H1 (cell line): ENCODE data around the gene DISC1. TPM values are rescaled to one million over a fixed set of nuclear protein-coding genes. Genes with fewer than 3 reads are reported as not detected.

ENCODE experiments used
- CTCF ChIA-PET: fragments of 300-600 bp; sonication (Branson Sonifier 250); formaldehyde crosslinking; loops from one replicate; lab custom pipeline; 2021; ENCODE audit not compliant: partially characterized antibody; lab: Charles Lee
- POLR2A ChIA-PET: fragments of 300-600 bp; sonication (Branson Sonifier 250); formaldehyde crosslinking; loops from one replicate; lab custom pipeline; 2021; ENCODE audit warnings: inconsistent platforms; ENCODE audit not compliant: partially characterized antibody; lab: Charles Lee
- DNase-seq, 2 experiments: peaks; one replicate each; pipeline versions ENCODE4 v3.0.0 to v3.0.0-alpha.2; 2010 to 2022; ENCODE audit warnings: low spot score in 2 of 2, low read depth in 1 of 2, mixed read lengths in 1 of 2
- FAIRE-seq: peaks from 2 replicates; lab custom pipeline; 2011; peaks lifted over from hg19 to GRCh38; lab: Jason Lieb, UNC
- H2AFZ ChIP-seq: 2 replicates; pipeline ENCODE4 v1.8.1; 2012; ENCODE audit warnings: low read length, inconsistent platforms
- H2AK5ac ChIP-seq: 2 replicates; pipeline ENCODE4 v1.6.1; 2013; ENCODE audit warnings: low read depth, low read length
- H2BK120ac ChIP-seq: replicated peaks from 2 replicates; pipeline ENCODE3; 2013; ENCODE audit warnings: low read depth, low read length, inconsistent platforms
- H2BK12ac ChIP-seq: 2 replicates; pipeline ENCODE4 v1.6.1; 2013; ENCODE audit warnings: low read depth, low read length
- H2BK15ac ChIP-seq: 2 replicates; pipeline ENCODE4 v1.6.1; 2013; ENCODE audit warnings: low read length
- H2BK20ac ChIP-seq: 2 replicates; pipeline ENCODE4 v1.6.1; 2013; ENCODE audit warnings: low read length
- H2BK5ac ChIP-seq: 2 replicates; pipeline ENCODE4 v1.6.1; 2013; ENCODE audit warnings: low read depth, low read length
- H3K14ac ChIP-seq: 2 replicates; pipeline ENCODE4 v1.6.1; 2013; ENCODE audit warnings: inconsistent platforms; ENCODE audit not compliant: insufficient read length
- H3K18ac ChIP-seq: 2 replicates; pipeline ENCODE4 v1.6.1; 2013; ENCODE audit warnings: low read length; ENCODE audit errors: extremely low read depth
- H3K23ac ChIP-seq: 2 replicates; pipeline ENCODE4 v1.6.1; 2013; ENCODE audit warnings: inconsistent platforms; ENCODE audit not compliant: insufficient read length
- H3K23me2 ChIP-seq: 2 replicates; pipeline ENCODE4 v1.6.1; 2013; ENCODE audit warnings: low read depth, low read length
- H3K27ac ChIP-seq: 2 replicates; pipeline ENCODE4 v1.6.1; 2011; ENCODE audit warnings: low read depth, low read length, inconsistent platforms
- H3K27me3 ChIP-seq, 4 experiments: replicated peaks in 1 of 4; 1 replicate in 1 of 4; 2 replicates in 3 of 4; pipeline versions ENCODE4 v1.6.1 to v1.8.1; 2011 to 2013; ENCODE audit warnings: low read length in 3 of 4, mild to moderate bottlenecking in 3 of 4, inconsistent platforms in 2 of 4, mixed read lengths in 2 of 4, moderate library complexity in 1 of 4; ENCODE audit not compliant: control insufficient read depth in 3 of 4, insufficient read depth in 3 of 4; ENCODE audit errors: extremely low read depth in 1 of 4
- H3K36me3 ChIP-seq, 4 experiments: 2 replicates each; pipeline versions ENCODE4 v1.6.1 to v1.8.1; 2011 to 2013; ENCODE audit warnings: mild to moderate bottlenecking in 4 of 4, low read length in 3 of 4, moderate library complexity in 2 of 4, control low read depth in 1 of 4, inconsistent platforms in 1 of 4; ENCODE audit not compliant: insufficient read depth in 4 of 4, control insufficient read depth in 2 of 4
- H3K4ac ChIP-seq: replicated peaks from 2 replicates; pipeline ENCODE3; 2013; ENCODE audit warnings: low read length, low read depth, mixed read lengths, inconsistent platforms; ENCODE audit not compliant: insufficient read length
- H3K4me1 ChIP-seq, 4 experiments: replicated peaks in 1 of 4; 1 replicate in 1 of 4; 2 replicates in 3 of 4; pipeline versions ENCODE4 v1.6.1 to v1.8.1; 2011 to 2013; ENCODE audit warnings: low read length in 3 of 4, inconsistent platforms in 2 of 4, mixed read lengths in 1 of 4; ENCODE audit not compliant: insufficient read depth in 4 of 4, control insufficient read depth in 3 of 4
- H3K4me2 ChIP-seq, 2 experiments: 2 replicates each; pipeline versions ENCODE4 v1.6.1 to v1.8.1; 2011 to 2013; ENCODE audit warnings: low read depth in 2 of 2, low read length in 2 of 2, control low read depth in 1 of 2, inconsistent platforms in 1 of 2, mild to moderate bottlenecking in 1 of 2; ENCODE audit not compliant: insufficient read depth in 1 of 2
- H3K4me3 ChIP-seq, 4 experiments: fragments of 200-600, 300-600 bp in 1 of 4; sonication (generic), shearing (Covaris generic), sonication (Bioruptor Twin) in 1 of 4; 2 replicates each; pipeline versions ENCODE4 v1.5.1 to v1.8.1; 2011 to 2016; ENCODE audit warnings: low read length in 4 of 4, low read depth in 3 of 4, control low read depth in 2 of 4, inconsistent platforms in 2 of 4, mild to moderate bottlenecking in 2 of 4, mixed read lengths in 1 of 4, moderate library complexity in 1 of 4; ENCODE audit not compliant: insufficient read depth in 2 of 4; ENCODE audit errors: extremely low read depth in 1 of 4
- H3K56ac ChIP-seq: replicated peaks from 2 replicates; pipeline ENCODE3; 2013; ENCODE audit warnings: low read depth, mild to moderate bottlenecking, mixed read lengths, low read length, inconsistent platforms; ENCODE audit not compliant: insufficient read length
- H3K79me1 ChIP-seq: 2 replicates; pipeline ENCODE4 v1.6.1; 2013; ENCODE audit warnings: low read depth, low read length, control low read depth
- H3K79me2 ChIP-seq, 2 experiments: 2 replicates each; pipeline versions ENCODE4 v1.6.1 to v1.8.1; 2012 to 2013; ENCODE audit warnings: low read length in 2 of 2, mild to moderate bottlenecking in 2 of 2, inconsistent platforms in 1 of 2; ENCODE audit not compliant: insufficient read depth in 2 of 2, control insufficient read depth in 1 of 2
- H3K9ac ChIP-seq, 4 experiments: replicated peaks in 1 of 4; 1 replicate in 1 of 4; 2 replicates in 3 of 4; pipeline versions ENCODE4 v1.6.1 to v1.8.1; 2011 to 2013; ENCODE audit warnings: low read depth in 3 of 4, low read length in 3 of 4, control low read depth in 2 of 4, mild to moderate bottlenecking in 2 of 4, moderate library complexity in 2 of 4, inconsistent platforms in 1 of 4; ENCODE audit errors: extremely low read depth in 1 of 4
- H3K9me3 ChIP-seq, 2 experiments: 2 replicates each; pipeline versions ENCODE4 v1.6.1 to v1.8.1; 2012 to 2013; ENCODE audit warnings: mild to moderate bottlenecking in 2 of 2, moderate library complexity in 2 of 2, control low read depth in 1 of 2, inconsistent platforms in 1 of 2, low read depth in 1 of 2, low read length in 1 of 2, mixed read lengths in 1 of 2; ENCODE audit not compliant: insufficient read depth in 2 of 2
- H4K20me1 ChIP-seq, 2 experiments: replicated peaks in 1 of 2; 2 replicates each; pipeline versions ENCODE3 to v1.8.1; 2011 to 2013; ENCODE audit warnings: inconsistent platforms in 2 of 2, low read length in 2 of 2, mild to moderate bottlenecking in 1 of 2; ENCODE audit not compliant: insufficient read depth in 2 of 2, control insufficient read depth in 1 of 2
- H4K5ac ChIP-seq: 2 replicates; pipeline ENCODE4 v1.6.1; 2013; ENCODE audit warnings: low read length, low read depth, mixed read lengths, inconsistent platforms; ENCODE audit not compliant: insufficient read length
- H4K8ac ChIP-seq: 2 replicates; pipeline ENCODE4 v1.8.0; 2013; ENCODE audit warnings: mild to moderate bottlenecking, moderate library complexity, low read length, inconsistent platforms; ENCODE audit not compliant: insufficient read depth; ENCODE audit errors: extremely low read depth
- H4K91ac ChIP-seq: replicated peaks from 2 replicates; pipeline ENCODE3; 2013; ENCODE audit warnings: low read length, mixed read lengths, inconsistent platforms; ENCODE audit not compliant: insufficient read length
- BRCA1 ChIP-seq: IDR thresholded peaks from 2 replicates; pipeline ENCODE4 v1.6.1; 2012; ENCODE audit warnings: low read depth, low read length, improper control_type of control experiment
- CBX8 ChIP-seq: fragments of 300-800, 300-1000 bp; sonication (generic); IDR thresholded peaks from 2 replicates; pipeline ENCODE4 v1.7.1; 2016; ENCODE audit warnings: low read depth, low read length, borderline replicate concordance
- EZH2 ChIP-seq: fragments of 200-600 bp; sonication (generic); IDR thresholded peaks from 2 replicates; pipeline ENCODE4 v1.7.1; 2012; ENCODE audit warnings: low read depth, mild to moderate bottlenecking, moderate library complexity, low read length, inconsistent platforms; ENCODE audit not compliant: severe bottlenecking
- MAFK ChIP-seq: IDR thresholded peaks from 2 replicates; pipeline ENCODE4 v1.6.1; 2012; ENCODE audit warnings: low read depth, mild to moderate bottlenecking, improper control_type of control experiment, low read length
- POLR2A ChIP-seq, 2 experiments: IDR thresholded peaks; 1 replicate in 1 of 2; 2 replicates in 1 of 2; pipeline ENCODE4 v1.6.1; 2011; ENCODE audit warnings: low read depth in 2 of 2, low read length in 2 of 2, mild to moderate bottlenecking in 2 of 2; ENCODE audit errors: control extremely low read depth in 1 of 2
- RAD21 ChIP-seq, 2 experiments: IDR thresholded peaks in 1 of 2; conservative IDR thresholded peaks in 1 of 2; 2 replicates each; pipeline ENCODE4 v1.6.1; 2011; ENCODE audit warnings: low read depth in 2 of 2, low read length in 2 of 2, improper control_type of control experiment in 1 of 2, inconsistent platforms in 1 of 2, mild to moderate bottlenecking in 1 of 2, moderate library complexity in 1 of 2
- SRF ChIP-seq: IDR thresholded peaks from 2 replicates; pipeline ENCODE4 v1.6.1; 2011; ENCODE audit warnings: mild to moderate bottlenecking, low read depth, low read length, moderate library complexity
- TCF12 ChIP-seq: IDR thresholded peaks from 2 replicates; pipeline ENCODE4 v1.6.1; 2011; ENCODE audit warnings: low read depth, mild to moderate bottlenecking, low read length
- WGBS, 2 experiments: shearing (Covaris generic) in 1 of 2; methylation state at CpG; one replicate each; pipeline versions ENCODE4 v1.1.6 to v1.1.7; 2013 to 2015; ENCODE audit warnings: low lambda C conversion rate in 2 of 2, mixed read lengths in 2 of 2, inconsistent platforms in 1 of 2, low coverage in 1 of 2, missing lambda C conversion rate in 1 of 2; ENCODE audit not compliant: insufficient replicate concordance in 2 of 2, insufficient coverage in 1 of 2, insufficient read length in 1 of 2; ENCODE audit errors: extremely low coverage in 1 of 2, missing lambda C conversion rate in 1 of 2; 5-methylcytosine and 5-hydroxymethylcytosine counted together
- polyA plus RNA-seq, 7 experiments: library from polyadenylated mRNA; depleted of rRNA in 3 of 7; stranded (reverse) in 5 of 7; unstranded in 2 of 7; fragments of >200 nt in 5 of 7; fragments of 200-250 nt in 2 of 7; gene quantifications; 1 replicate in 5 of 7; 2 replicates in 1 of 7; 4 replicates in 1 of 7; pipeline versions ENCODE4 v1.2.1 to v1.2.3, GENCODE V29; 2011 to 2013; ENCODE audit warnings: missing spikeins in 2 of 7, mixed read lengths in 2 of 7
- total RNA-seq: library from RNA; stranded (reverse); fragmentation: NEBNext Ultra II Directional; extraction: Animal tissue kit (Norgen Biotek cat#: 25700); gene quantifications from 2 replicates; pipeline ENCODE4 v1.2.1, GENCODE V29; 2021
- TF ChIP-seq, protein P1 (sequence below): IDR thresholded peaks from 2 replicates; pipeline ENCODE4 v1.6.1; 2012; ENCODE audit warnings: inconsistent platforms
- TF ChIP-seq, protein P2 (sequence below), 3 experiments: IDR thresholded peaks; 1 replicate in 2 of 3; 2 replicates in 1 of 3; pipeline versions ENCODE4 v1.5.1 to v1.6.1; 2011; ENCODE audit warnings: low read length in 3 of 3, mild to moderate bottlenecking in 3 of 3, inconsistent platforms in 2 of 3, low read depth in 1 of 3, moderate library complexity in 1 of 3; ENCODE audit not compliant: insufficient read depth in 1 of 3; ENCODE audit errors: control extremely low read depth in 1 of 3

DISC1 gene
- total and polyA plus RNA-seq, 2 of the 8 experiments (the other 6 are each of a cell fraction or from before 2014, with no cell fraction given), result 1.1 to 3.5 TPM

DNA sequence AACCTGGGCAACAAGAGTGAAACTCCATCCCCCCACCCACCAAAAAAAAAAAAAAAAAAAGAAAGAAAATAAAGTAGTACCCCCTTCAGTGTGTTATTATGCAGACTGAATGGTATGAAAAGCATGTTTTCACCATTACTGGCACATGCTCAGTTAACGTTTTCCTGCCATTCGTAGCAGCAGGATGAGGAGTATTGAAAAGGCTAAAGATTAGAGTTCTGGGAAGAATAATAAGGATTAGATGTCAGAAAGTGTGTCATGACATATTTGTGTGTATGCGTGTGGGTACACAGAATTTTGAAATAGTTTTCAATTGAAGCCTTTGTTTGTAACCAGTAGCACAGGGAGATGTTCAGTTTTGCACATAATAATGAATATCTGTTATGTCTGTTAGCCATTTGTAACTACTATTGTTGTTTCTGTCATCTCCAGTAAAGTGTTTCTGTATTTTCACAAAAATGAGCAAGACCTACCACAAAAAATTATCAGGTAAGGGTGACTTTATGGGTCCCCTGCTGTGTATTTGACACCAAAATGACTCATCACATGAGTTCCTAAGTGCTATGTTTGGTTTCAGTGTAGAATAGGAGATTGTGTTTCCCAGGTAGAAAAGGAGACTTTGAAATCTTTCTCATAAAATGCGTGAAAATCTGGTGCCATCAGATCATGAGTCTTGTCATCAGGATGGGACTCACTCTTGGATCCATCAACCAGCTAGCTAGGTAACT, 358.9 kb downstream of the DISC1 start:
- Histone ChIP-seq H4K5ac (no peak overlapping the region), H3K79me1 (no peaks in the 10 kb centered on the region), H3K9me3 (no peaks in the 10 kb centered on the region), H2BK12ac (no peak overlapping the region), H2BK15ac (no peak overlapping the region), H4K91ac (no peak overlapping the region), H3K4ac (no peak overlapping the region), H4K20me1 (no peaks in the 10 kb centered on the region), H3K23ac (no peak overlapping the region), H3K18ac (no peak overlapping the region), H3K56ac (no peak overlapping the region), H2AK5ac (no peak overlapping the region), H3K36me3 (no peaks in the 10 kb centered on the region), H3K27ac (no peak overlapping the region), H2BK20ac (no peak overlapping the region), H2BK5ac (no peak overlapping the region), H3K4me1 (peaks cover 0 to 6% (median 2%) of the 10 kb centered on the region in 4 experiments; a peak in 4 of 7 replicates), H2BK120ac (no peak overlapping the region), H3K23me2 (no peaks in the 10 kb centered on the region), H3K79me2 (no peaks in the 10 kb centered on the region), H3K4me2 (no peak overlapping the region), H3K4me3 (no peak overlapping the region), H4K8ac (no peak overlapping the region), H3K9ac (no peak overlapping the region), H3K27me3 (no peaks in the 10 kb centered on the region), H2AFZ (no peak overlapping the region), H3K14ac (no peak overlapping the region)
- CTCF ChIA-PET, result interaction anchor here (1.2 kb wide), 1 partner anchor 65 kb away, joined by 3 read pairs; no protein-coding TSS in a partner anchor
- WGBS, 2 experiments, result 91% methylated on average over 4 of the region's 4 CpGs; no CpG with 5 or more reads in 1 of the 2 experiments
- no peak for FAIRE-seq
- DNase-seq, result no peak
- POLR2A ChIA-PET, result no interaction called here
- TF ChIP-seq POLR2A (IDR thresholded peaks at IDR 0.05; ENCODE audit: control extremely low read depth in 1 of 2, low read depth in 2 of 2, low read length in 2 of 2), result no peak
- no peak for TF ChIP-seq TCF12
- TF ChIP-seq CBX8, result no peak
- no peak for TF ChIP-seq SRF
- no peak for TF ChIP-seq BRCA1
- TF ChIP-seq RAD21 (IDR thresholded peaks at IDR 0.05 in 1 of 2, conservative IDR thresholded peaks at IDR 0.05 in 1 of 2; ENCODE audit: low read depth in 2 of 2, low read length in 2 of 2), result no peak
- TF ChIP-seq MAFK, result no peak
- TF ChIP-seq, protein P1, sequence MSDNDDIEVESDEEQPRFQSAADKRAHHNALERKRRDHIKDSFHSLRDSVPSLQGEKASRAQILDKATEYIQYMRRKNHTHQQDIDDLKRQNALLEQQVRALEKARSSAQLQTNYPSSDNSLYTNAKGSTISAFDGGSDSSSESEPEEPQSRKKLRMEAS, result no peak
- no peak for TF ChIP-seq EZH2
- TF ChIP-seq, protein P2, sequence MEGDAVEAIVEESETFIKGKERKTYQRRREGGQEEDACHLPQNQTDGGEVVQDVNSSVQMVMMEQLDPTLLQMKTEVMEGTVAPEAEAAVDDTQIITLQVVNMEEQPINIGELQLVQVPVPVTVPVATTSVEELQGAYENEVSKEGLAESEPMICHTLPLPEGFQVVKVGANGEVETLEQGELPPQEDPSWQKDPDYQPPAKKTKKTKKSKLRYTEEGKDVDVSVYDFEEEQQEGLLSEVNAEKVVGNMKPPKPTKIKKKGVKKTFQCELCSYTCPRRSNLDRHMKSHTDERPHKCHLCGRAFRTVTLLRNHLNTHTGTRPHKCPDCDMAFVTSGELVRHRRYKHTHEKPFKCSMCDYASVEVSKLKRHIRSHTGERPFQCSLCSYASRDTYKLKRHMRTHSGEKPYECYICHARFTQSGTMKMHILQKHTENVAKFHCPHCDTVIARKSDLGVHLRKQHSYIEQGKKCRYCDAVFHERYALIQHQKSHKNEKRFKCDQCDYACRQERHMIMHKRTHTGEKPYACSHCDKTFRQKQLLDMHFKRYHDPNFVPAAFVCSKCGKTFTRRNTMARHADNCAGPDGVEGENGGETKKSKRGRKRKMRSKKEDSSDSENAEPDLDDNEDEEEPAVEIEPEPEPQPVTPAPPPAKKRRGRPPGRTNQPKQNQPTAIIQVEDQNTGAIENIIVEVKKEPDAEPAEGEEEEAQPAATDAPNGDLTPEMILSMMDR (IDR thresholded peaks at IDR 0.05; ENCODE audit: control extremely low read depth in 1 of 3, insufficient read depth in 1 of 3, low read depth in 1 of 3, low read length in 3 of 3), result no peak
